ENCODE results near the gene CDY2B.
"Not testable (repeated sequence)": the region's sequence is repeated elsewhere in the genome, so short reads cannot be mapped to it uniquely, and the experiment has no call there.

Gene CDY2B, protein sequence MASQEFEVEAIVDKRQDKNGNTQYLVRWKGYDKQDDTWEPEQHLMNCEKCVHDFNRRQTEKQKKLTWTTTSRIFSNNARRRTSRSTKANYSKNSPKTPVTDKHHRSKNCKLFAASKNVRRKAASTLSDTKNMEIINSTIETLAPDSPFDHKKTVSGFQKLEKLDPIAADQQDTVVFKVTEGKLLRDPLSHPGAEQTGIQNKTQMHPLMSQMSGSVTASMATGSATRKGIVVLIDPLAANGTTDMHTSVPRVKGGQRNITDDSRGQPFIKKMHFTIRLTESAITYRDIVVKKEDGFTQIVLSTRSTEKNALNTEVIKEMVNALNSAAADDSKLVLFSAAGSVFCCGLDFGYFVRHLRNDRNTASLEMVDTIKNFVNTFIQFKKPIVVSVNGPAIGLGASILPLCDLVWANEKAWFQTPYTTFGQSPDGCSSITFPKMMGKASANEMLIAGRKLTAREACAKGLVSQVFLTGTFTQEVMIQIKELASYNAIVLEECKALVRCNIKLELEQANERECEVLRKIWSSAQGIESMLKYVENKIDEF
- total RNA-seq, result 0 reads per million in 4 donors

DNA sequence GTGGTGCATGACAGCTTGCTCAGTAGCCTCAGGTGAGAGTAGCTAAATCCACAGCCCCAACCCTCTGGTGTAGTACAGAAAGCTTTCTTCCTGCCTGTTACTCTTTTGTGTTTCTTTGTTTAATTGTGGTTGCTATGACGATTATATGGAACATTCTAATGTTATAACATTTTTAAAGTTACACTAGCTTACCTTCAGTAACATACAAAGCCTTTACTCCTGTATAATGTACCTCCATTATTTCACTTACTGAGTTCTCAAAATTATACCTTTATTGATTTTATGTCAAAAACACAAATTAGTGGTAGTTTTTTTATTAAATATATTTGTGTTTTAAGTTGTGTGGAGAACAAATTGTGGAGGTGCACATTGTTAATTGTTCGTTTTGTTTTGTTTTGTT lies at the start of gene CDY2B:
TSS of gene CDY2B (minus strand) at position 101 of the 400 bp plus-strand sequence. CDS start 328 bp downstream, outside the sequence.
- not testable (repeated sequence) for DNase-seq

DNA sequence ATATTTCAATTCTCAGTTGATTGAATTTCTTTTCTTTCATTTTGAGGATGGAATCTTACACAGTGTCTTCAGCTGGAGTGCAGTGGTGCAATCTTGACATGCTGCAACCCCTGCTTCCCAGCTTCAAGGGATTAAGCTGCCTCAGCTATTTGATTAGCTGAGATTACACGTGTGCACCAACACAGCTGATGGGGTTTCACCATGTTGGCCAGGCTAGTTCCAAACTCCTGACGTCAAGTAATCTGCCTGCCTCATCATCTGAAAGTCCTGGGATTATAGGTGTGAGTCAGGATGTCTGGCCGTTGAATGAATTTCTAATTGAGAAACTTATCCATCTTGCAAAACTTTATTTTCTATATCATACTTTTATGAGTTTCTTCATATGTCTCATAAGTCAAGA lies 28.0 kb upstream of the CDY2B start:
- DNase-seq, result not testable (repeated sequence)

DNA sequence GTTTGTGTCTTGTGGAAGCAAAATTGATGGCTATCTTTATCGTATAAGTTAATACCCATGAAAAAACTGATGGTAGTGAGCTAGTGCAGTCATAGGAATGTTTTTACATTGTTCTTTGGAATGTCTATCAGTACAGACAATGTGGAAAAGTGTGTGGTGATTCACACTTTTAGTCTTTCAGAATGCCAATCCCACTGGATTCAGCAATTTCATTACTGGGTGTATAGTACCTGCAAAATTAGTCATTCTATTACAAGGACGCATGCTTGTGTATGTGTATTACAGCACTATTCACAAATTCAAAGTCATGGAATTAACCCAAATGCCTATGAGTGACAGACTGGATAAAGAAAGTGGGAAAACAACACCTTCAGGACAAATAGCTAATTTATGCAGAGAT lies 27.3 kb upstream of the CDY2B start:
- DNase-seq, result not testable (repeated sequence)

DNA sequence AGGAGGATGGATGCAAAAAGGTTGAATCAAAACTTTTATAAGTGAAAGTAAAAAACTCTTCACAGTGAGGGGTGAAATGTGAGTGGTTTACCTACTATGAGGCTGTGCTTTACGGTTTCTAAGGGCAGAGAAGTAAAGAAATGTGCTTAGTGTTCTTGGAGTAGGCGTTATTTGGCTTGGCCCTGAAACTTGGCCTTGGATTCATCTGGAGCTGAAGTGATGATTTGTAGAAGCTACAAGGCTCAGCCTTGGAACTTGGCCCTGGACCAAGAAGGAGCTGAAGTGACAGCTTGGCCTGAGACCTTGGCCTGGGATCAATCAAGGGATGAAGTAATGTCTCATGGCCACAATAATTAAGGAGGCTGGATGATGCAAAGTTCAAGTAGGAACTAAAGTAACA lies 1.7 kb upstream of the CDY2B start:
- not testable (repeated sequence) for DNase-seq

DNA sequence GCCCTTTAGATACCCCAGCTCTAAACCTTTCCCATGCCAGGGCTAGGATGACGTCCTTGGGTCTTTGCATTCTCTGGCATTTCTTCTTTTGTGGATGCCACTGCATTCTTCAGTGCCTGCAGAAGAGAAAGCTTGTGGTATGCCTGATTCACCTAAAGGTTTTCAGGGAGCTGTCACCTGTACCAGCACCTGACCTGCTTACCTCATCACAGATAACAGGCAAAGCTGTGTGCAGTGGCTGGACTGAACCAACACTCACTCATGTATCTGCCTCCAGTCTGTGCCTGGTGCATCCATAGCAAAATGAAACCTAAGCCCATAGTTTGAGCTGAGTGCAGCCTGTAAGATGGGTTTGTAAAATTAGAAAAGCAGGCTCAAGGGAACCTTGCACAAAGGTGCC lies 3.3 kb downstream of the CDY2B start:
- not testable (repeated sequence) for DNase-seq

DNA sequence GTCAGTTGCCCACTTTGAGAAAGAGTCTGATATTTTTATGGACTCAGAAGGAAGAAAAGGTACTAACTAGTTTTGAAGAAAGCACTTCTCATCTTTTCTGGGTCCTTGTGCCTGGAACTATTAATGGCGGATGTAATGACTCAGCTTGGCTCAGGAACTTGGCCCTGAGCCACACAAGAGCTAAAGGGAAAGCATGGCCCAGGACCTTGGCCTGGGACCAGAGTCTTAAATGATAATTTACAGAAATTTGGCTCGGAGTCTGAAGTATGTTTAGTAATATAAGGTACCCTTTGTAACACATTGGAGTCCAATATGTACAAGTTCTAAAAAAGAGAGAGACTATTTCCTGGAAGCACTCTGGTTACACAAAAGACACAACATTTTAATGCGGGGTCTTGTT lies 4.6 kb downstream of the CDY2B start:
- not testable (repeated sequence) for DNase-seq

DNA sequence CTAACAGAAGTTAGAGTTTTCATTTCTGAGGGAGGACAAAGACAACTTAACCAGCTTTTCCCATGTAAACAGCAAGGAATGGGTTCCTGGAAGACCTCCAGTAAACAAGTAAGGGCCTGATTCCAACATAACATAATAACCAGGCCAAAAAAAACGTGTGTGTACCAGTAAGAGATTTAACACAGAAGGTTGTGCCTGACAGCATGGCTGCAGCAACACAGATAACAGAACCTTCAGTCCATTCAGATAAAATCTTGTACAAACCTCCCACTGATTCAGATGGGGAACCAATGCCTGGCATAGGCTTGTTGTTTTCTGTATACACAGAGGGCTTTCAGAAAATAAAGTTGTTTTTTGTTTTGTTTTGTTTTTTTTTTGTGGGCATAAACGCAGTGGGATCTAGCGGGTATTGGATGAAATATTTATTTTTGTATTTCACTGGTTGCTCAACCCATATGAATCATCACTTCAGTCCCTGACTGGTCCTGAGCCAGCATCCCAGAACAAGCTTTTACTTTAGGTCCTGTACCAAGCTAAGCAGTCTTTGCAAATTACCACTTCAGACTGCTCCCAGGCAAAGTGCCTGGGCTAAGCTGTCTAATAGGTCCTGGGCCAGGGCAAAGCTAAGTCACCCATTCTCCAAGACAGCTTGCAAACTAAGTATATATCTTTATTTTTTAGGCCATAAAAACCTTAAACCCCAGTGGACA lies 8.7 kb downstream of the CDY2B start:
- not testable (repeated sequence) for DNase-seq

DNA sequence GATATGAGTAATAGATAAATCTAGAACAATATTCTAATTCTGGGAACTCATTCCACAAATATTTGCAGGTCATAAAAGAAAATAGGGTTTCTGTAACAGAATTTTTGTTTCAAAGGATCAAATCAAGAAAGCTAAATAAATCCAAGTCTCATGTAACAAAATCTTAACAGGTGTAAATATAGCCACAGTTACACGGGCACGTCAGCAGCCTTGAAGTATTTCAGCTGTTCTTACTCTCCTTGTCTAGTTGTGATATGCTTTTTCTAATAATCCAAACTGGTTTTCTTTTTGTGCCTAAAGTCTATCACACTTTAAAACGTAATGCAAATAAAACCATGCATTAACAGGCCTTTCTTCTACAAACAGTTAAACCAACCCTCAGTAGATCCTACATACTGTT lies 9.3 kb downstream of the CDY2B start:
- not testable (repeated sequence) for DNase-seq

DNA sequence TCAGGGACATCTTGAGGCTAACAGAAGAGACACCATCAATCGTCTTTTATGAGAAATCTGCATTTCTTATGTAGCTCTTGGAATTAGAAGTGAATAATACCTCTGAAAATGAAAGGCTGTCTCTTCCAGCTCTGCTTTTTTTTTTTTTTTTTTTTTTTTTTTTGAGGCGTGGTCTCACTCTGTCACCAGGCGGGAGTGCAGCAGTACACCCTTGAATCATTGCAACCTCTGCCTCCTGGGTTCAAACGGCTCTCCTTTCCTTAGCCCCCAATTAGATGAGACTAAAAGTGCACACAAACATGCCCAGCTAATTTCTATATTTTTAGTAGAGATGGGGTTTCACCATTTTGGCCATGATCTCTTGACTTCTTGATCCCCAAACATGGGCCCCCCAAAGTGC lies 12.2 kb downstream of the CDY2B start:
- DNase-seq, result not testable (repeated sequence)

DNA sequence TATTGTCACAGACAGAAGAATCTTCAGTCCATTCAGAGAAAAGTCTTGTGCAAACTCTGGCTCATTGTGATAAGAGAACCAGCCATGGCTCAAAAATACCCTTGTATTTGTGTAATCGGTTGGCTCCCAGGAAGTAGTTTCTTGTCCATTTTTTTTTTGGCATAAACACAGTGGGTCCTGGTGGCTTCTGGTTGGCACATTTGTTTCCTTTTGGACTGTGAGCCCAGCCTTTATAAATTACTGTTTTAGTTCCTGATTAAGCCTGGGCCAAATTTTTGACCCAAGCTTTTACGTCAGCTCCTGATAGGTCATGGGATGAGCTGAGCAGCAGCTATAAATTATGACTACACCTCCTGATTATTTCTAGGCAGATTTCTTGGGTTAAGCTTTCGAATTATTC lies 19.4 kb downstream of the CDY2B start:
- not testable (repeated sequence) for DNase-seq

DNA sequence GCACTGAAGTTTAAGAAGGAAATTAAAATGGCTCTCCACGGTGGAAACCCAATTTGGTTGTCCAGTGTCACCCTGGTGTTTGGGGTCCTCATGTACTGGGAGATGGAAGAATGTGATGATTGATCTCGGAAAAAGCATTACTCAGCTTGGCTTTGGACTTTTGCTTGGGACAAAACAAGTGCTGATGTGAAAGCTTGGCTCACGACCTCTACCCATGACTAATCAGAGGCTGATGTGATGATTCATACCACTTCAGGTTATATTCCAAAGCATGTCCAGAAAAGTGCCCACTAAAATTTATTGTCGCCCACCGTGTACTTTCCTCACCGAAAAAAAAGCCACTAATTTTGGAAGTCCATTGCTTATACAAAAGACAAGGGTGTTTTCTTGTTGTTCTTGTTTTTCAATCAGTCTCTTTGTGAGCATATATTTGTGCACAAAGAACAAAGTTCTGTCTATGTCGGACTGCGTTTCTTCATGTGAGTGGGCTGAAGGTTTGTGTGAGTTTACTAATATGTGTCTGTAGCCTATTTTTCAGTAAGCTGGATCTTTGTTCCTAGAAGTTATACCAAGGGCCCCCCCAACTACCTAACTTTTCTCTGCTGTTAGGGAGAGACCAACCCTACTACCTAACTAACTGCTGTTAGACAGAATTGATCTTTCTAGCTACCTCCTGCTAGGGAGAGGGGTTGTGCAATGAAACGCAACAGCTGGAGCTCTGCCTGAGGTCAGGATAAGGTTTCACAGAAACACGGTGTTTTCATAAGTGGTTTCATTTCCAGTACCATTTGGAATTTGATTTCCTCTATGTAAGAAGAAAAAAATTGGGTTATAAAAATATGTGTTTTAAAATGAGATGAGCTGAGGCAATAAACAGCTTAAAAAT lies 22.8 kb downstream of the CDY2B start:
- DNase-seq, result not testable (repeated sequence)

DNA sequence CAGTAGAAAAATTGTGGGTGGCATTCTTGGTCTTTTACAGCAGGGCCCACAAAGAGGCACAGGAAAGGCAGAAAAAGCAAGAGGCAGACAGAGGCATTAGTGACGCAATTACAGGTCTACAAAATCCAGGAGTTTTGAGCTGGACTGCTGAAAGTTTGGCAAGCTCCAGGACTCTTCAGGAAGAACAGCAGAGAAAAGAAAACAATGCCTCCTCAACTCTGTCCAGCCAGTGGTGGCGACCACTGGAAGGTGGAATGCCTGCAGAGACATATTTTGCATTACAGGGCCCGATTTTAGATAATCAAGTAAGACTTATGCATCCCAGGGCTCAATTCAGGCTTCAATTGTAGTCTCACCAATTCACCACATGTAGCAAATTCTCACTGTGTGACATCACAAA lies 23.5 kb downstream of the CDY2B start:
- DNase-seq, result not testable (repeated sequence)

DNA sequence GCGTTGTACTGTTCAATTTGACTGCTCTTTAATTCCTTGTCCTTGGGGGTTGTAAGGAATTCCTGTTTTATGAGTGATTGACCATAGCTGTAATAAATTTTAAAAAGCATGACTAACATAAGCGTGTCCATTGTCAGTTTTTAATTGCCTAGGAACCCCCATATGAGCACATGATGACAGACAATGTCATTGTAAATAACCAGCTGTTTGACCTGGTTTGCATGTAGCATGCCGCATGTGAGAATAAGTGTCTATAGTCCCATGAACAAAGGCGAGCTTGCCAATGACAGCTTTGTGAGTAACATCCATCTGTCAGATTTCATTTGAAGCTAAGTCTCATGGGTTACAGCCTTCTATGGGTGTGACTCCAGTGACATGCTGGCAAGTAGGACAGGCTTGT lies 30.9 kb downstream of the CDY2B start:
- not testable (repeated sequence) for DNase-seq

DNA sequence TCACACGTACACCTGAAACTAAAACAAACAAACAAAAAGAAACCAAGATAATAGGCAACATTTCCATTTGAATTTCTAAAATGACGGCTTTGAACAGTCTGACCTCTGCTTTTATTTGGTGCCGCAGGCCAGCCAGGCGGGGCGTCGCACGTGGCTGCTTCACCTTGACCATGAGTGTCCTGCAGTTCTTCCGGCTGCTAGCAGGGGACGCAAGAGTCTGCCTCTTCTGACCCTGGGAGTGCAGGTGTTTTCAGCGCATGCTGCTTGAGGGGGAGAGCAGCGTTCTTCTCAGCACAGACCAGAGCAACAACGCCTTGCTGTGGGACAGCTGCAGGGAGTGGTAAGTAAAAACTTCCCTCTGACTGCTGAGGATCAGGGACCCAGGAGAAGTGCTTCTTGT lies 47.9 kb downstream of the CDY2B start:
- DNase-seq, result not testable (repeated sequence)
